COLO668 (cell line): ENCODE measurements around the gene PLA2G4F.
A peak's percentile ranks its signal among the peaks of the same experiment; 100 is the strongest.
"Not testable (repeated sequence)": the region's sequence is repeated elsewhere in the genome, so short reads cannot be mapped to it uniquely, and the experiment has no call there.

Experiments
- DNase-seq: peaks from one replicate; lab custom pipeline; 2025; ENCODE audit not compliant: unreplicated experiment; lab: John Stamatoyannopoulos, UW

PLA2G4F gene

GRCh38 chr15:42104095-42104891, 52.1 kb downstream of the PLA2G4F start:
- no peak for DNase-seq

- DNase-seq, result no peak
Measured at GRCh38 chr15:42102646-42103235, 53.7 kb downstream of the PLA2G4F start.

GRCh38 chr15:42101861-42102260, 54.6 kb downstream of the PLA2G4F start:
- DNase-seq, result no peak

- no peak for DNase-seq
Measured at GRCh38 chr15:42100021-42100800, 56.2 kb downstream of the PLA2G4F start.

- no peak for DNase-seq
Measured at GRCh38 chr15:42097018-42097417, 59.4 kb downstream of the PLA2G4F start.

GRCh38 chr15:42094512-42094963, 61.9 kb downstream of the PLA2G4F start, which contains the start of gene PLA2G4D:
Gene PLA2G4D (minus strand): TSS chr15:42094562. CDS start chr15:42094459, 103 bp downstream.
- DNase-seq, result peak; percentile 57

GRCh38 chr15:42093966-42094365, 62.5 kb downstream of the PLA2G4F start:
- no peak for DNase-seq

- DNase-seq, result no peak
Measured at GRCh38 chr15:42092398-42093318, 63.8 kb downstream of the PLA2G4F start.

- not testable (repeated sequence) for DNase-seq
Measured at GRCh38 chr15:42091753-42092397, 64.6 kb downstream of the PLA2G4F start.

GRCh38 chr15:42090781-42091180, 65.7 kb downstream of the PLA2G4F start:
- no peak for DNase-seq

GRCh38 chr15:42090370-42090769, 66.1 kb downstream of the PLA2G4F start:
- no peak for DNase-seq

- no peak for DNase-seq
Measured at GRCh38 chr15:42089942-42090341, 66.5 kb downstream of the PLA2G4F start.
